IPS DF 19.7 (cell line): ENCODE data around the gene CACNA2D1.

Experiments used
- DNase-seq: peaks from one replicate; pipeline ENCODE4 v3.0.0-alpha.2; 2013; ENCODE audit warnings: low read depth, low spot score

The CACNA2D1 gene

GRCh38 chr7:82443547-82444219 lies at the start of gene CACNA2D1:
Gene CACNA2D1 (minus strand): TSS chr7:82443777.
- DNase-seq, result no peak

- DNase-seq, result no peak
These were observed 38.0 kb upstream of the CACNA2D1 start for GRCh38 chr7:82481499-82482097.

- no peak for DNase-seq
These were observed 34.3 kb upstream of the CACNA2D1 start for GRCh38 chr7:82477733-82478515.

GRCh38 chr7:82472966-82473365 lies 29.4 kb upstream of the CACNA2D1 start:
- no peak for DNase-seq

- no peak for DNase-seq
These were observed 27.9 kb upstream of the CACNA2D1 start for GRCh38 chr7:82471351-82472020.

GRCh38 chr7:82469207-82469606 lies 25.6 kb upstream of the CACNA2D1 start:
- no peak for DNase-seq

- DNase-seq, result no peak
These were observed 24.9 kb upstream of the CACNA2D1 start for GRCh38 chr7:82468435-82468834.

- no peak for DNase-seq
These were observed 23.4 kb upstream of the CACNA2D1 start for GRCh38 chr7:82467020-82467419.

GRCh38 chr7:82464372-82464771 lies 20.8 kb upstream of the CACNA2D1 start:
- DNase-seq, result no peak

GRCh38 chr7:82455295-82455694 lies 11.7 kb upstream of the CACNA2D1 start:
- no peak for DNase-seq

- DNase-seq, result no peak
These were observed 7.2 kb upstream of the CACNA2D1 start for GRCh38 chr7:82450759-82451158.

- DNase-seq, result no peak
These were observed 6.3 kb upstream of the CACNA2D1 start for GRCh38 chr7:82449910-82450309.

GRCh38 chr7:82446897-82447296 lies 3.3 kb upstream of the CACNA2D1 start:
- DNase-seq, result no peak

- DNase-seq, result no peak
These were observed 1.7 kb upstream of the CACNA2D1 start for GRCh38 chr7:82445271-82445670.

- no peak for DNase-seq
These were observed 788 bp upstream of the CACNA2D1 start for GRCh38 chr7:82444220-82444909.

- no peak for DNase-seq
These were observed 486 bp downstream of the CACNA2D1 start for GRCh38 chr7:82443036-82443546.

- no peak for DNase-seq
These were observed 1.0 kb downstream of the CACNA2D1 start for GRCh38 chr7:82442492-82443035.

GRCh38 chr7:82441669-82442478 lies 1.7 kb downstream of the CACNA2D1 start:
- peak; percentile 72 for DNase-seq

GRCh38 chr7:82438521-82438920 lies 5.1 kb downstream of the CACNA2D1 start:
- no peak for DNase-seq

GRCh38 chr7:82435769-82436168 lies 7.8 kb downstream of the CACNA2D1 start:
- DNase-seq, result no peak
